ENCODE measurements around the gene ZNF385B. TPM values are rescaled to one million over a fixed set of nuclear protein-coding genes. Genes with fewer than 3 reads are reported as not detected.

The ZNF385B gene
- total RNA-seq, 1 donor from 2014 or later, result 35.8 TPM

DNA sequence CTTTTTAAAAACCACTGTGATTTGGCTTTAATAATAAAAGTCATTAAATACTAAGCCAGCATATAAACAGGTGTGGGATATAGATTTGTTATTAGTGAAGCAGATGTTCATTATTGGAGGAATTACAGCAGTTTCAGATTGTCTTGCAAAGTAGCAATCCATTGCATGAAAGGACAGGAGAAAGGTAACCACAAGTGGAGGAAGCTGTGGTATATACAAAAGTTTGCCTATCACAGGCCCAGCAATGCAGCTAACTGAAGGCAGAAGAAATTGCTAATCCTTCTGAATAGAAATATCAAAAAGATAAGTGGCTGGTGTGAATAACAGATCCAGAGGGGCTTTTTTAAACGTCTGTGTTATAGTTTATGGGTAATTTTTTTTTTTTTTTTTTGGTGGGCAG lies 199.4 kb downstream of the ZNF385B start:
- H3K4me2 ChIP-seq, result no peak overlapping the region
- Mint-ChIP-seq H3K27ac (no peak overlapping the region), H3K36me3 (no peaks in the 10 kb centered on the region), H3K4me3 (no peak overlapping the region), H3K27me3 (ENCODE audit: insufficient read depth, low read depth) (no peaks in the 10 kb centered on the region), H3K9me3 (no peaks in the 10 kb centered on the region), H3K4me1 (no peaks in the 10 kb centered on the region)
- no peak overlapping the region for H3K4me3 ChIP-seq
- no peaks in the 10 kb centered on the region for H3F3A ChIP-seq (ENCODE audit: low read depth)
- H2AFZ ChIP-seq (replicated peaks), result no peak overlapping the region
- no peaks in the 10 kb centered on the region for H3K4me1 ChIP-seq
- H3K79me2 ChIP-seq (ENCODE audit: low read depth), result no peaks in the 10 kb centered on the region
- H3K9me3 ChIP-seq (ENCODE audit: low read depth), result no peaks in the 10 kb centered on the region
- no peaks in the 10 kb centered on the region for H3K27me3 ChIP-seq
- peaks cover 3% of the 10 kb centered on the region for H4K20me1 ChIP-seq (ENCODE audit: low read depth)
- no peak overlapping the region for H3K27ac ChIP-seq
- H3K36me3 ChIP-seq, result no peaks in the 10 kb centered on the region
- H3K9ac ChIP-seq, result no peak overlapping the region
- DNase-seq (ENCODE audit: low spot score), result no peak
- TF ChIP-seq EZH2phosphoT487 (IDR thresholded peaks at IDR 0.05), result no peak
- no peak for TF ChIP-seq EZH2 (IDR thresholded peaks at IDR 0.05)
- TF ChIP-seq, protein P1, sequence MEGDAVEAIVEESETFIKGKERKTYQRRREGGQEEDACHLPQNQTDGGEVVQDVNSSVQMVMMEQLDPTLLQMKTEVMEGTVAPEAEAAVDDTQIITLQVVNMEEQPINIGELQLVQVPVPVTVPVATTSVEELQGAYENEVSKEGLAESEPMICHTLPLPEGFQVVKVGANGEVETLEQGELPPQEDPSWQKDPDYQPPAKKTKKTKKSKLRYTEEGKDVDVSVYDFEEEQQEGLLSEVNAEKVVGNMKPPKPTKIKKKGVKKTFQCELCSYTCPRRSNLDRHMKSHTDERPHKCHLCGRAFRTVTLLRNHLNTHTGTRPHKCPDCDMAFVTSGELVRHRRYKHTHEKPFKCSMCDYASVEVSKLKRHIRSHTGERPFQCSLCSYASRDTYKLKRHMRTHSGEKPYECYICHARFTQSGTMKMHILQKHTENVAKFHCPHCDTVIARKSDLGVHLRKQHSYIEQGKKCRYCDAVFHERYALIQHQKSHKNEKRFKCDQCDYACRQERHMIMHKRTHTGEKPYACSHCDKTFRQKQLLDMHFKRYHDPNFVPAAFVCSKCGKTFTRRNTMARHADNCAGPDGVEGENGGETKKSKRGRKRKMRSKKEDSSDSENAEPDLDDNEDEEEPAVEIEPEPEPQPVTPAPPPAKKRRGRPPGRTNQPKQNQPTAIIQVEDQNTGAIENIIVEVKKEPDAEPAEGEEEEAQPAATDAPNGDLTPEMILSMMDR (IDR thresholded peaks at IDR 0.05), result no peak

DNA sequence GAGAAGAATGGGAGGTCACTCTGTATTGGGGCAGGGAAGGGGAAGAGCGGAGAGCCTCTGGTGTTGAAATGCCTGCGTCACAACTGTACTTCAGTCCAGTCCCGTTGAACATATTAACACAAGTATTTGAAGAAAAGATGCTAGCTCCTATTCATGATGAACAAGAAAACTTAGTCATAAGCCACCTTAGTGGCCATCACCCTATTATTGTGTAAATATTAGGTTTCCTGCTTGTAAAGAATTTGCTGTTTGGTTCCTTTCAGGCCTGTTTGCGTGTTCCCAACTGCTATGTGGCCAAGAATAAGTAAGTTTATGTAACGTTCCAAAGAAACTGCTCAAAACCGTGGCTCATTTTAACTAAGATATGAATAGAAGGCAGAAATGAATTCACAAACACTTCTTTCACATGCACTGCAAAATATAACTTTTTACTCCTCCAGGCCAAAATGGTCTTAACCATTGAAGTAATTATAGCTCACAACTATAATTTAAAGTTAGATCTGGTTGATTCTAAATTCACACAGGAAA lies 204.3 kb downstream of the ZNF385B start:
- no peaks in the 10 kb centered on the region for H3K9me3 ChIP-seq (ENCODE audit: low read depth)
- Mint-ChIP-seq H3K4me1 (no peaks in the 10 kb centered on the region), H3K9me3 (no peaks in the 10 kb centered on the region), H3K36me3 (no peaks in the 10 kb centered on the region), H3K27ac (no peak overlapping the region), H3K27me3 (ENCODE audit: insufficient read depth, low read depth) (no peaks in the 10 kb centered on the region), H3K4me3 (no peak overlapping the region)
- H4K20me1 ChIP-seq (ENCODE audit: low read depth), result peaks cover 3% of the 10 kb centered on the region
- H3K79me2 ChIP-seq (ENCODE audit: low read depth), result no peaks in the 10 kb centered on the region
- H3K36me3 ChIP-seq, result no peaks in the 10 kb centered on the region
- H3K9ac ChIP-seq, result no peak overlapping the region
- no peaks in the 10 kb centered on the region for H3F3A ChIP-seq (ENCODE audit: low read depth)
- H3K27ac ChIP-seq, result no peak overlapping the region
- no peaks in the 10 kb centered on the region for H3K4me1 ChIP-seq
- no peak overlapping the region for H3K4me2 ChIP-seq
- TF ChIP-seq, protein P1 (IDR thresholded peaks at IDR 0.05), result no peak
- TF ChIP-seq EZH2phosphoT487 (IDR thresholded peaks at IDR 0.05), result no peak
- TF ChIP-seq EZH2 (IDR thresholded peaks at IDR 0.05), result no peak
- no peak for DNase-seq (ENCODE audit: low spot score)
- H2AFZ ChIP-seq (replicated peaks), result no peak overlapping the region
- H3K4me3 ChIP-seq, result no peak overlapping the region
- H3K27me3 ChIP-seq, result no peaks in the 10 kb centered on the region

DNA sequence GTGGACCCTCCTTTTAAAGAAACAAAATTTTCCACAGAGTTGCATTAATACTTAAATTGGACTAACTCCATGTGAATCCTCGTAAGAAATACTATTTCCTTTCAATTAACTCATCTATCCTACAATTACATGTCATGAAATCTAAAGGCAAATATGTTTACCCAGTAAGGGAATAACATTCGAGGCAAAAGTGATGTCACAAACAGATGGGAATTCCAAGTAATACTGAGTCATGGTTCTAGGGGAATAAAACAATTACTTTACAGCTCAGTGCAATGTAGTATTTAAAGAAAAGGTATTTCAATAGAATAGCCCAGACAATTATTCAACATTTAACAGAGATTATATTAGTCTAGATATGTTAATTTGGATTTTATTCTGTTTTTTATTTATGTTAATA lies 205.8 kb downstream of the ZNF385B start:
- Histone ChIP-seq H3K27me3 (no peaks in the 10 kb centered on the region), H3F3A (ENCODE audit: low read depth) (no peaks in the 10 kb centered on the region), H3K79me2 (ENCODE audit: low read depth) (no peaks in the 10 kb centered on the region), H3K4me1 (no peaks in the 10 kb centered on the region), H2AFZ (replicated peaks) (no peak overlapping the region), H3K4me2 (no peak overlapping the region), H3K36me3 (no peaks in the 10 kb centered on the region), H3K4me3 (no peak overlapping the region), H4K20me1 (ENCODE audit: low read depth) (peaks cover 3% of the 10 kb centered on the region), H3K9me3 (ENCODE audit: low read depth) (no peaks in the 10 kb centered on the region), H3K9ac (no peak overlapping the region), H3K27ac (no peak overlapping the region)
- Mint-ChIP-seq H3K4me1 (no peaks in the 10 kb centered on the region), H3K9me3 (no peaks in the 10 kb centered on the region), H3K4me3 (no peak overlapping the region), H3K36me3 (no peaks in the 10 kb centered on the region), H3K27ac (no peak overlapping the region), H3K27me3 (ENCODE audit: insufficient read depth, low read depth) (no peaks in the 10 kb centered on the region)
- no peak for DNase-seq (ENCODE audit: low spot score)
- no peak for TF ChIP-seq EZH2 (IDR thresholded peaks at IDR 0.05)
- TF ChIP-seq, protein P1 (IDR thresholded peaks at IDR 0.05), result no peak
- no peak for TF ChIP-seq EZH2phosphoT487 (IDR thresholded peaks at IDR 0.05)

Data from neural progenitor cell (in vitro differentiated cells).